ENCODE measurements around the gene RPS2.
"Not testable (repeated sequence)": the region's sequence is repeated elsewhere in the genome, so short reads cannot be mapped to it uniquely, and the experiment has no call there.

The RPS2 gene

DNA sequence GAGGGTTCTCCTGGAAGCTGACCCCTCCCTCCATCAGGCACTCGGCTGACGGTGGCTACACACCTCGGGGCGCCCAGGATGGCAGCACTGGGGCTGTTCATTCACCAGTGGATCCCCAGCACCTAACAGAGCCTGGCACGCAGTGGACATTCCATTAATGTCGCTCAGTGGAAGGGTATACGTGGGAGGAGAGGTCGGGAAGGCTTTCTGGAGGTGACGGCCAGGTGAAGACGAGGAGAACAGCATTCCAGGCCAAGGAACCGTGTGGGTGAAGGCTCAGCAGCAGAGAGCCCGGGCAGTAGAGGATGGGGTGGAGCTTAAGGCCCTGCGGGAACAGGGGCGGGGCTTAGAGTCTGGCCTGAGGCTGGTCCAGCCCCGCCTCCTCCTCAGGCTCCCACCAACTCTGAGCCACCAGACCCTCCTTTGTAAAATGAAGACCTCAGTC is 43.9 kb downstream of the RPS2 start:
- DNase-seq (ENCODE audit: low read depth in 1 of 2, low spot score in 1 of 2): no peak

DNA sequence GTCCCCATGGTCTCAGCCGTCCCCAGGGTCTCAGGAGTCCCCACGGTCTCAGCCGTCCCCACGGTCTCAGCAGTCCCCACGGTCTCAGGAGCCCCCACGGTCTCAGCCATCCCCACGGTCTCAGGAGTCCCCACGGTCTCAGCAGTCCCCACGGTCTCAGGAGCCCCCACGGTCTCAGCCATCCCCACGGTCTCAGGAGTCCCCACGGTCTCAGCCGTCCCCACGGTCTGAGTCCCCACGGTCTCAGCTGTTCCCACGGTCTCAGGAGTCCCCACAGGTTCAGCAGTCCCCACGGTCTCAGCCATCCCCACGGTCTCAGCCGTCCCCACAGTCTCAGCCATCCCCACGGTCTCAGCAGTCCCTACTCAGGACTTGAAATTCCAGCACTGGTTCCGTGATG is 44.5 kb downstream of the RPS2 start:
- DNase-seq (ENCODE audit: low read depth in 1 of 2, low spot score in 1 of 2): not testable (repeated sequence)

DNA sequence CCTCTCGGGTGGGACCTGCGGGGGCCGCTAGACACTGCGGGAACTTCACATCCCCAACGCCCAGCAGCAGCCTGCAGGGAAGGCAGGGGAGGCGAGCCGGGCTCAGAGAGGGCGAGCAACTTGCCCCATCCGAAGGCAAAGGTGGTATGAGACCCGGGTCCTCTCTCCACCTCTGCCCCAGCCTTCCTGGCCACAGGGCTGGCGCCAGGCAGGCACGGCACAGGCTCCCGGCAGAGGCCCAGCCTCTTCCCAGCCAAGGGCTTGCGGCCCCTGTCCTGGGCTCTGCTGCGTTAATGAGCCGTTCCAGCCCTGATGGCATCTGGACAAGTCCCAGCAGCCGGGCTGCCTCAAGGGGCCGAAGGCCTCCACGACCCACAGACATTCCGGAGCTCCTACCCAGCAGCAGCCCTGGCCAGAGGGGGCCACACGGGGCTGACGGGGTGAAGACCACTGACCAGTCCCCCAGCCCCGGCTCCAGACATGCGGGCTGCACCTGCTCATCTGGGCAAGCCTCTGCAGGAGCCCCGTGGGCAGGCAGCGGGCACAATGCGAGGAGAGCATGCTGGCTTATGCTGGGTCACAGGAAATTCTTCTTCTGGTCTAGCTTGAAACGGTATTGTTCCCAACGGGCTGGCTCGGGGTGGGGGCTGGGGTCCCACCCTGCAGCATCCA is 45.2 kb downstream of the RPS2 start:
- no peak for DNase-seq (ENCODE audit: low read depth in 1 of 2, low spot score in 1 of 2)

DNA sequence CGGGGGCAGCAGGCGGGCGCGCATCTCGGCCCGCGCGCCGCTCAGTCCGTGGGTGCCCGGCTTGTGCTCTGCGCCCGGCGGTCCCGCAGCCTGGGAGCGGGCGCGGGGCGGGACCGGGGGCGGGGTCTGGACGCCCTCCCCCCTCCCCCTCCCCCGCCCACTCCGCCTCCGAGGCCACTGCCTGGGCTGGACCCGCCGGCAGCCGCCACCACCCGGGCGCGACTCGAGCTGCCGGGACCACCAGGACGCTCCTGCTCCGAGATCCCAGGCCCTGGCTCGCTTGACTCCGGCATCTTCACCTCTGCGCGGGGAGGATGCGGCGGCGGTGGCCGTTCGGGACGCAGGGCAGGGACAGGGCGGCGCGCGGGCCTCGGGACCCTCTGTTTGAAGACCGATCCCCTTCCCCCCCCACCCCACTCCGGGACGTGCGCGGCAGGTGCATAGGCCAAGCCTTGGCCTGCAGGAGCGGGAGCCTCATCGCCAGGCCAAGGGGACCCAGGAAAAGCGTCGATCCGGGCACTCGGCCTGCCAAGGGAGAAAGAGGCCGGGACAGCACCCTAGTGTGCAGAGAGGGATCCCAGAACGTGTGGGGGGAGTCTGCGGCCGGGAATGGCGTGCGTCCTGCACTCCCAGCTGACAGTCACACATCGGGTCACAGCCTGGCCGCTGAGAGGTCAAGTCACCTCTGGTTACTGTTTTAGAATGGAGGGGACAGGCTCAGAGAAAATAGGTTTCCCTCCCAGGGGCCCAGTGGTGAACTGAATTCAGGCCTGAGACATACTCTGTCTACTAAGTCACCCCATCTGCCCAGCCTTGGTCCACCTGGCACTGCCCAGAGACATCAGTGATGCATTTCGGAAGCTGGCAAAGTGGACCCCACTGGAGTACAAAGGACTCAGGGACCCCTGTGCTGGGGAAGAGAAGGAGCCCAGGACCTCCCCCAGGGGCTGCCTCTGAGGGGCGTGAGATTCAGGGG is 46.0 kb downstream of the RPS2 start, which contains the start of gene HS3ST6:
TSS of gene HS3ST6 (minus strand) at position 65 of the 976 bp plus-strand sequence. CDS start 92 bp downstream, outside the sequence.
- DNase-seq (ENCODE audit: low read depth in 1 of 2, low spot score in 1 of 2): no peak

DNA sequence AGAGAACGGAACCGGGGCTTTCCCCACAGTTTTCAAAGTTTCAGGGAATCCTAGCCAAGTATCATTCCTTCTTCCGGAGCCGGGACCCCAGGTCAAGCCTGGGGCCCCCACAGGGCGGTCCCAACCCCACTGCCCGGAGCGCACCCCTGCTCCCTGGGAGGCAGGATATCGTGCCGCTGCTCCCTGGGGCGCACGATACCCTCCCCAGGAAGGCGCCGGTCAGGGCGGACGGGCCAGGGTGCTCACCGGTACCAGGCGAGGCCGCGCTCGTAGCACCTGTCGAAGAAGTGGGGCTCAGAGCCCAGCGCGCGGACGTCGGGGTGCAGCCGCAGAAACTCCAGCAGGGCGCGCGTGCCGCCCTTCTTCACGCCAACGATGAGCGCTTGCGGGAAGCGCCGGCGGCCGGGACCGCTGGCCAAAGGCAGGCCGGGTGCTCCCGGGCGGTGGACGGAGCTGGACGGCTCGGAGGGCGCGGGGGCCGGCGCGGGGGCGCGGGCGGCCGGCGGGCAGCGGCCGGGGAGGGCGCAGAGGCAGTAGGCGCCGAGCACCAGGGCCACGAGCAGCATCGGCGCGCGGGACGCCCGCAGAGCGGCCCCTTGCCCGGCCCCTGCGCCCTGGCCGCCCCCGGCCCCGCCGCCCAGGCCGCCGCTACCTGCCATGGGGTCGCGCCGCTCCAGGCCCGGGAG is 46.8 kb downstream of the RPS2 start:
- no peak for DNase-seq (ENCODE audit: low read depth in 1 of 2, low spot score in 1 of 2)

DNA sequence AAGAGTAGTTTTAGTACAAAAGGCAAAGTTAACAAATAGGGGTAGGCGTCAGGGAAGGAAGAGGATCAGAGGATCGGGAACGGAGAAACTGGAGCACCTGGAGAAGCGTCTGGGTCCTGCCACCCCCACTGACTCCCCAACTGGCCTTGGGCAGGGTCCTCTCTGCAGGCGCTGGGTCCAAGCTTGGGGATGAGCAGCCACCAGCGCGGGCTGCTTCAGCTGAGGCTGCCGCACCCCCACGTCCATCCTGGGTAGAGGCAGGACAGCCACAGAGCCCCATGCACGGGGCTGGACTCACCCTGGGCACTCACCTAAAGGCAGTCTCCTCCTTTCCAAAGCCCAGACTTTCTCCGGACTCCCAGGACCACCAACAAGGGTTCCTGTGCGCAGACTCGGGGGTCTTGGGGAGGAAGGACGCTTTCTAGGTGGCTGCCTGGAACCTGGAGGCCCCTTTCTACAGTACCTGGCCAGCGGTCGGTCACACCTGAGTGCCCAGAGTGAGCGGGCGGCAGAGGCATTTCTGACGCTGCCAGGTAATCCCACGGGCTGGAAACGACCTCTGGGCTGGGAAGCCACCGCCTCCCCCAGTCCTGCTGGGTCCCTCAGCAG is 47.5 kb downstream of the RPS2 start:
- DNase-seq (ENCODE audit: low read depth in 1 of 2, low spot score in 1 of 2): no peak

DNA sequence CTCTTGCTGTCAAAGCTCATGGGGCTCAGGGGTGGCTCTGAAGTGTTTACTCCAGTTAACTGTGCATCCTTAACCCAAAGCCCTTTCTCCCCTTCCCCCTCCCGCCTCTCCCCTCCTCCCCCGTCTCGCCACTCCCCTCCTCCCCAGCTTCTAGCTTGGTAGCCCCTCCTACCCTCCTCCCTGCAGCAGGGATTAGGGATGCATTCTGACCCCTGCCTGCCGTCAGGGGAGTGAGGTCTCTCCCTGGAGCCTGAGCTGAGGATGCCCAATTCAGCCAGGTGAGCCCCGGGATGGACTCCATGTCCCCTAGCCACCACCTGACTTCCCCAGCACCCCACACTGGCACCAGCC is 48.0 kb downstream of the RPS2 start:
- no peak for DNase-seq (ENCODE audit: low read depth in 1 of 2, low spot score in 1 of 2)

DNA sequence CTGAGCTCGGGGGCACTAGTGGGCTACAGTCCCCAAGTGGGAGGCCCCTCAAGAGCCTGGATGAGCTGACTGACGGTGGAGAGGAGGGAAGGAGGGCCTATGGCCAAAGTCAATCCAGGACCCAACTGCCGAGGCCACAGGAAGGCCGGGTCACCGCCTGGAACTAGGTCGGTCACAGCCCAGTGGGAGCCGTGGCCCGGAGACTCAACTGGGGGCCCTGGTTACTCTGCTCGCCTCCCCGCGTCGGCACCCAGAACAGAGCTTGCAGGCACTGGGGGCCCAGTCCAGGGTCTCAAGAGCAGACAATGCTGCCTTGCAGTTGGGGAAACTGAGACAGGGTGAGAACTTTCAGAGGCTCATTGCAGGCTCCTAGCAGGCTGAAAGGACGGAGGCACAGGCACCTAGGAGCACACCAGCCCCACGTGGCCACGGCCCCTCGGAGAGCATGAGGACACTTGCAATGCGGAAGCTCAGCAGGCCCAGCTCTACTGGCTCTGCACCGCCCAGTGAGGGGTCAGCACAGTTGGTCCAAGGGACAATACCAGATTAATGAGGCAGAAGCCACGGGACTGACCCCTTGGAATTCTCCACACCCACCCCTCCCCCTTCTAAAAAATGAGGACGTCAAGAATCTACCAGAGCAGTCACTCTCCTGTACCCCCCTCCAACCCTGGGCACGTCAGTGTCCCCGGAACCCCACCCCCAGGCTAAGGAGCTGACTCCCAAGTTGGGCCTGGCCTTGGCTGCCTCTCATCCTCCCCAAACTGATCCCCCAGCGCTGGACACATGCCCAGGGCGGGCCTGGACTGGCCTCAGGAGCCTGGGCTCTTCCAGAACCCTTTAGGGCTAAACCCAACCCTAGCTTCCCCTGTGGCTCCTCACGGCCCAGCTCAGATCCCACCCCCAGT is 48.6 kb downstream of the RPS2 start:
- no peak for DNase-seq (ENCODE audit: low read depth in 1 of 2, low spot score in 1 of 2)

DNA sequence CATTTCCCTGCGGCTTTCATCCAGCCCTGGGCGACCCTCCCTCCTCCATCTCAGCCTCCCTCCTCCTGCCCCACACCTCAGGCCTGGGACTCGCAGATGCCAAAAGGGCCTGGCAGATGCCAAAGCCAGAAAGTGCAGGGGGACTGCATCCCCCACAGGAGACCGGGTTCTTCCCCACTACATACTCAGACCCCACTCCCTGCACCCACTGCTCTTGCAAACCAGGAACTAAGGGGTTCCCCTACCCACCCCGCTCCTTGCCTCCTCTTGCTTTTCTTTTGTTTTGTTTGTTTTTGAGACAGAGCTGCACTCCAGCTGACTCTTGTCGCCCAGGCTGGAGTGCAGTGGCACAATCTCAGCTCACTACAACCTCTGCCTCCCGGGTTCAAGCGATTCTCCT is 49.6 kb downstream of the RPS2 start:
- no peak for DNase-seq (ENCODE audit: low read depth in 1 of 2, low spot score in 1 of 2)

DNA sequence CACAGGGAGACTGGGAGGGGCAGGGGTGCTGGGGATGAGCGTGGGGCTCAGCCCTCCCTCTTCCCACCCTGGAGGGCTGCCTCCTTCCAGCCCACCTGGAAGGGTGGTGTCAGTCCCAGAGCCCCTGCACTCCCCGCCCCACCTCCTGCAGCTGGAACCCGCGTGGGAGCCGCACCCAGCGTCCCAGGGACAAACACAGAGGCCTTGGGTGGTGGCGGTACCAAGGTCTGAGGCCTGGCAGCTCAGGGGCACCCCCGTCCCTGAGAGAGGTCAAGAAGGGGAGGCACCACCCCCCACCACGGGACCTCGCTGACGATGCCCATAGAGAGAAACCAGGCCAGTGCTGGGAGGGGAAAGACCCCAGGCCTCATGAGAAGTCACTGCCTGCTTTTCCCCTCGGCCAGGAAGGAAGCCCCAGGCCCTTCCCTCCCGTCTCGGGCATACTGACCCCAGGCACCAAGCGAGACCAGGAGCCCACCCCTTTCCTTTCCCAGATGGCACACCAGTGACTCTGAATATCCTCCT is 50.5 kb downstream of the RPS2 start:
- DNase-seq (ENCODE audit: low read depth in 1 of 2, low spot score in 1 of 2): no peak

DNA sequence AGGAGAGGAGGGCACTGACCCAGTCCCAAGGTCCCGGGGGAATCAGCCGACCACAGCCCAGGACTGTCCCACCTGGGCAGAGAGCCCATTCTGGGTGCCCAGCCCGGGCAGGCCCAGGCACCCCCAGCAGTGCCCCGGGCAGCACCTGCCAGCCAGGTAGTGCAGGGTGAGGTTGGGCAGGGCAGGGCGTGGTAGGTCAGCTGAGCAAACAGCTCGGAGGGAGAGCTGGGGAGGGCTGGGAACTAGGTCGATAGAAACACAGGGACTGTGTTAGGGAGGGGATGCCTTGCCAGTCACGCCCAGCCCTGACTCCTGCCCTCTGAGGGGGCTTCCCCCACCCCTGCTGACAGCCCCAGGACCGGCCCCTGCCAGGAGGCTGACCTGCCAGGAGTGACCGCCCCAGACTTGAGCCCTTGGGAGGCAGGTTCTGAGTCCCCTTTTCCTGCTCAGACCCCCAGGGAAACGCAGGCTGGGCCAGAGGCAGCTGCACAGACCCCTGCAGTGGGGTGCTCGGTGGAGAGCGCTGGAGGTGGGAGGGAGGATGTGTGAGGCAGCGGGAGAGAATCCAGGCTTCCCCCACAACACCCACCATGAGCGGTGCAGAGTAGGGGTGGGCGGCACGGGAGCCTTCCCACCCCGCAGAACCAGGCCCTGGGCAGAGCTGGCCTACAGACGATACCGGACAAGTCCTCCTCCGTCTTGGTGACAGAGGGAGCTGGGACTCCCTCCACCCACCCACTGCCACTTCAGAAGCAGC is 51.1 kb downstream of the RPS2 start:
- DNase-seq (ENCODE audit: low read depth in 1 of 2, low spot score in 1 of 2): no peak

DNA sequence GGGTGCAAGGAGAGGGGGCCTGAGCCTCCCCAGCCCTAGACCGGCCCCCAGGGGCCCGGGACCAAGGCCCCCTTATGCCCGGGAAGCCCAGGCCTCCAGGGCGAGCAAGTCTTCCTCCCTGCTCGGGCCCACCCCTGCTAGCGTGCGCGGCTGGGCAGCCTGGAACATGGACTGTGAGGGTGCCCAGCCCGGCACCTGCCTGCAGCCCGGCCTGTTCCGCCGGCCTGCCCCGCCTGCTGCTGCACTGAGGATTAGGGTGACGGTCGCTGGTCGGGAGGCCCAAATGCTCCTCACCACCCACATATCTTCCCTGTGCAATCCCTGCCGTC is 52.4 kb downstream of the RPS2 start:
- DNase-seq (ENCODE audit: low read depth in 1 of 2, low spot score in 1 of 2): no peak
